ENCODE data around the gene MYBPHL.
A peak's percentile ranks its signal among the peaks of the same experiment; 100 is the strongest.

MYBPHL gene

DNA sequence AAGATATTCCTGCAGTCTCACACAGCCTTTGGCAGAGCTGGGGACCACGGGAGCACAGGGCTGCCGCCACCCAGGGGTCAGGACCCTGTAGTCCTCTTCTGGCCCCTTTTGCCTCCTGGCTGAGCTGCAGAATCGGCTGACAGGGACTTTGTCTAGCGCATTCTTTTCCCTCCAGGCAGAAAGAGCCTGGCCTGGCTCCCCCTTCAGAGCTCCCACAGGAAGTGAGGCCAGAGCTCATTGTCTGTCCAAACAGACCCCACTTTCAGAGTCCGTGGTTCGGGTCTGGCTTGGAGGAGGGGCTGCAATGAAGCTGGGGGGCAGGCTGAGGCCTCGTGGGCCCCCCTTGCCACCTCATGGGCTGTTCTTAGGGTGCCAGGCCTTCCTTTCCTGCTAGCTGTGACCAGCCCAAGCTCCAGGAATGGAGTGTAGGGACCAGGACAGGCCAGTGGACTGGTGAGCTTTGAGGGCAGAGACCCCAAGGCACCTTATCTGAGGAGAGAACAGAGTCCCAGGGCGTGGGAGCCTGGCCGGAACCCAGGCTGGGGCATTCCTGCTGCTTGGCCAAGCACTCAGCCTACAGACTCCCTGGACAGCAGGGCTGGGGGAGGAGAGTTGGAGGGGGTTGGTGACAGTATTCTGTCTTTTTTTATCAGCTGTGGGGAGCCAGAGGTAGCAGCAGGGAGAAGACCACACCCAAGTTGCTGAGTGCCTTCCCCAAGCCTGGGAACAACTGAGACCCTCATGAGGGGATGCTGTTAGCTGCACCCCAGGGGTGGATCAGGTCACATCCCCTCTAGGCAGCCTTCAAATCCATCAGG lies 52.8 kb downstream of the MYBPHL start:
- no peak for DNase-seq (ENCODE audit: low read depth in 3 of 3, low spot score in 1 of 3)

DNA sequence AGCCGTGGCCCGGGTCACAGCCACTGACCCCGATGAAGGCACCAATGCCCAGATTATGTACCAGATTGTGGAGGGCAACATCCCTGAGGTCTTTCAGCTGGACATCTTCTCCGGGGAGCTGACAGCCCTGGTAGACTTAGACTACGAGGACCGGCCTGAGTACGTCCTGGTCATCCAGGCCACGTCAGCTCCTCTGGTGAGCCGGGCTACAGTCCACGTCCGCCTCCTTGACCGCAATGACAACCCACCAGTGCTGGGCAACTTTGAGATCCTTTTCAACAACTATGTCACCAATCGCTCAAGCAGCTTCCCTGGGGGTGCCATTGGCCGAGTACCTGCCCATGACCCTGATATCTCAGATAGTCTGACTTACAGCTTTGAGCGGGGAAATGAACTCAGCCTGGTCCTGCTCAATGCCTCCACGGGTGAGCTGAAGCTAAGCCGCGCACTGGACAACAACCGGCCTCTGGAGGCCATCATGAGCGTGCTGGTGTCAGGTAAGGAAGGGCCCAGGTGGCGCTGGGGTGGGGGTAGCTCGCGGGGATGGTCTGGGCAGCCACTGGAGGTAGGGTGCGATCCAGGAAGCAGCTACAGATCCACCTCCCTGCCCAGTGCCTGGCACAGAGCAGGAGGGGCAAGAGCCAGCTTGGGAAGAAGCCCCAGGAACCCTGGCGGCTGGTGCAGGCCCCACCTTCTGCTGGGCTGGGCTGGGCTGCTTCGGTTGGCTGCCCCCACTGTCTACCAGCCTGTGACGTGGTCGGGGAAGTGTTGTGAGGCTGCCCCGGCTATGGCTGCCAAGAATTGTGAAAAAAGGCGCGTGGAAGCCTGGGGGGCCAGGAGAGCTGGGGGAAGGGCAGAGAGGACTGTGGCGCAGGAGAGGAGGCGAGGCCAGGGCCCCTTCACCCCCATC lies 53.7 kb downstream of the MYBPHL start:
- DNase-seq (ENCODE audit: low read depth in 3 of 3, low spot score in 1 of 3), result no peak

- DNase-seq (ENCODE audit: low read depth in 3 of 3, low spot score in 1 of 3), result no peak
Observed at GRCh38 chr1:109252167-109252892, 54.5 kb downstream of the MYBPHL start.

DNA sequence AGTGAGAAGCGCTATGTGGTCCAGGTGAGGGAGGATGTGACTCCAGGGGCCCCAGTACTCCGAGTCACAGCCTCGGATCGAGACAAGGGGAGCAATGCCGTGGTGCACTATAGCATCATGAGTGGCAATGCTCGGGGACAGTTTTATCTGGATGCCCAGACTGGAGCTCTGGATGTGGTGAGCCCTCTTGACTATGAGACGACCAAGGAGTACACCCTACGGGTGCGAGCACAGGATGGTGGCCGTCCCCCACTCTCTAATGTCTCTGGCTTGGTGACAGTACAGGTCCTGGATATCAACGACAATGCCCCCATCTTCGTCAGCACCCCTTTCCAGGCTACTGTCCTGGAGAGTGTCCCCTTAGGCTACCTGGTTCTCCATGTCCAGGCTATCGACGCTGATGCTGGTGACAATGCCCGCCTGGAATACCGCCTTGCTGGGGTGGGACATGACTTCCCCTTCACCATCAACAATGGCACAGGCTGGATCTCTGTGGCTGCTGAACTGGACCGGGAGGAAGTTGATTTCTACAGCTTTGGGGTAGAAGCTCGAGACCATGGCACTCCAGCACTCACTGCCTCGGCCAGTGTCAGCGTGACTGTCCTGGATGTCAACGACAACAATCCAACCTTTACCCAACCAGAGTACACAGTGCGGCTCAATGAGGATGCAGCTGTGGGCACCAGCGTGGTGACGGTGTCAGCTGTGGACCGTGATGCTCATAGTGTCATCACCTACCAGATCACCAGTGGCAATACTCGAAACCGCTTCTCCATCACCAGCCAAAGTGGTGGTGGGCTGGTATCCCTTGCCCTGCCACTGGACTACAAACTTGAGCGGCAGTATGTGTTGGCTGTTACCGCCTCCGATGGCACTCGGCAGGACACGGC lies 55.3 kb downstream of the MYBPHL start:
- no peak for DNase-seq (ENCODE audit: low read depth in 3 of 3, low spot score in 1 of 3)

DNA sequence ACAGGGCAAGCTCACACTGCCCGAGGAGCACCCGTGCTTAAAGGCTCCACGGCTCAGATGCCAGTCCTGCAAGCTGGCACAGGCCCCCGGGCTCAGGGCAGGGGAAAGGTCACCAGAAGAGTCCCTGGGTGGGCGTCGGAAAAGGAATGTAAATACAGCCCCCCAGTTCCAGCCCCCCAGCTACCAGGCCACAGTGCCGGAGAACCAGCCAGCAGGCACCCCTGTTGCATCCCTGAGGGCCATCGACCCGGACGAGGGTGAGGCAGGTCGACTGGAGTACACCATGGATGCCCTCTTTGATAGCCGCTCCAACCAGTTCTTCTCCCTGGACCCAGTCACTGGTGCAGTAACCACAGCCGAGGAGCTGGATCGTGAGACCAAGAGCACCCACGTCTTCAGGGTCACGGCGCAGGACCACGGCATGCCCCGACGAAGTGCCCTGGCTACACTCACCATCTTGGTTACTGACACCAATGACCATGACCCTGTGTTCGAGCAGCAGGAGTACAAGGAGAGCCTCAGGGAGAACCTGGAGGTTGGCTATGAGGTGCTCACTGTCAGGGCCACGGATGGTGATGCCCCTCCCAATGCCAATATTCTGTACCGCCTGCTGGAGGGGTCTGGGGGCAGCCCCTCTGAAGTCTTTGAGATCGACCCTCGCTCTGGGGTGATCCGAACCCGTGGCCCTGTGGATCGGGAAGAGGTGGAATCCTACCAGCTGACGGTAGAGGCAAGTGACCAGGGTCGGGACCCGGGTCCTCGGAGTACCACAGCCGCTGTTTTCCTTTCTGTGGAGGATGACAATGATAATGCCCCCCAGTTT lies 56.1 kb downstream of the MYBPHL start:
- DNase-seq (ENCODE audit: low read depth in 3 of 3, low spot score in 1 of 3), result no peak

DNA sequence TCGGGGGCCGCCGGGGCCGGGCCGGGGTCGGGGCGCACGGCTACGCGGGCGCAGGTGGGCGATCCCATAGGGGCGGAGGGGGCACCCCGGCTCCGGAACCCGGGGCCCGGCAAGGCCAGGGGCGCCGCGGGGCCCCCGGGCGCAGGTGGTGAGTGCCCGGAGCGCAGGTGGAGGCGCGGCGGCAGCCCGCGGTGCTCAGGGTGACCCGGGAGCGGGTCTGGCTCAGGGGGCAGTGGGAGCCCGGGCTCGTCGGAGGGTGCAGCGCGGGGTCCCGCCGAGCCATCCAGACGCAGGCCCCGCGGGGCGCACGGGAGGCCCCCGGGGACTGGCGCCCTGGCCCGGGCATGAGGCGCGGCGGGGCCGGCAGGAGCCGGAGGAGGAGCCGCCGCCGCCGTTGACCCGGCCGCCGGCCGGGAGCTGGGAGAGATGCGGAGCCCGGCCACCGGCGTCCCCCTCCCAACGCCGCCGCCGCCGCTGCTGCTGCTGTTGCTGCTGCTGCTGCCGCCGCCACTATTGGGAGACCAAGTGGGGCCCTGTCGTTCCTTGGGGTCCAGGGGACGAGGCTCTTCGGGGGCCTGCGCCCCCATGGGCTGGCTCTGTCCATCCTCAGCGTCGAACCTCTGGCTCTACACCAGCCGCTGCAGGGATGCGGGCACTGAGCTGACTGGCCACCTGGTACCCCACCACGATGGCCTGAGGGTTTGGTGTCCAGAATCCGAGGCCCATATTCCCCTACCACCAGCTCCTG lies 57.0 kb downstream of the MYBPHL start:
- DNase-seq (ENCODE audit: low read depth in 3 of 3, low spot score in 1 of 3), result no peak

DNA sequence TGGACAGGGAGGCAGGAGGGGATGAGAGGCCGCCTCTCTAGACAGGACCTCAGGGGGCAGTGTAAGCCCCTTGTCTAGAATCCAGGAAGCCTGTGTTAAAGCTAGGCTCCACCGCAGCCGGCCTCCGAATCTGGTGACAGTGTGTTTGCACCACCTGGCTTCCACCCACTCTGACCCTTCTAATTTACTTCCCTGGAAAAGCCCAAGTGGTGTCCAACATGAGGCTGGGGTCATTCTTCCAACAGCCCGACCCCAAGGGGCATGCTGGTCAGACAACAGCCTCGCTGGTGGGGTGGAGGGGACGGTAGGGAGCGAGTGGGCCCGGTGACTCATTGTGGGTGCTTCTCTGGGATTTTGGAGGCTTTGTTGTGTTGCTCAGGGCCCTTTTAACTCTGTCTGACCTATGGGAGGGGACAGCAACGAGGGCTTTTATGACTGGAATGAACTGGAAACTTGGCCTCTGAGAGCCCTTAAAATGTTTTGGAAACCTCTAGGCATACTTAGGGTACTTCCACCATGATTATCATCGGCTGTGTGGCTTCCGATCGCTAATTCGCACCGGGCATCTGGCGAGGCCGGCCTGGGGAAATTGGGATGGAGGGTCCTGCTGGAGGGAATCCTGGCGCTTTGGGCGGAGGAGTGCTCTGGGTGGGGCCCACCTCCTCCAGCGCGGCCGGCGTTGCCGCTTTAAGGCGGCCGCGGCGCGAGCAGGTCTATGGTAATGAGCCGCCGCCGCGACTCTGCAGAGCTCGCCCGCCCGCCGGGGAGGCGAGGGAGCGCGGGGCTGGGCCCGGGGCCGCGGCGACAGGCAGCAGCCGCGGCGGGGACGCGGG lies 57.8 kb downstream of the MYBPHL start, which contains the start of gene CELSR2:
TSS of gene CELSR2 (plus strand) at position 743 of the 833 bp plus-strand sequence. CDS start 541 bp downstream, outside the sequence.
- peak in 1 of 3 donors; percentile 39 for DNase-seq (ENCODE audit: low read depth in 3 of 3, low spot score in 1 of 3)

DNA sequence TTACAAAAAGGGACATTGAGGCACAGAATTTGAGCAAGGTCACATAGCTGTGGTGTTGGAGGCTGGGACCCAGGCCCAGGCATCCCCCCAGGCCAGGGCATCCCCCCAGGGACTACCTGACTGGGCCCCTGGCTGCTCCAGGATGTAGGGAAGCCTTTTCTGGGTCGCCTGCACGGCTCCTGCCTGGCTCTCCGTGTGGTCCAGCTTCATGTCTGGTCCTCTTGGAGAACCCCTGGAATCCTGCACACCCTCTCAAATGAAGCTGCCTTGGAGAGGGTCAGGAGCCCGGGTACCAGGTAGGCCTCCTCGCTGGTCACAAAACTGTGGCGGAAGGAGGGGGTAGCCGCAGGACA lies 58.4 kb downstream of the MYBPHL start:
- no peak for DNase-seq (ENCODE audit: low read depth in 3 of 3, low spot score in 1 of 3)

DNA sequence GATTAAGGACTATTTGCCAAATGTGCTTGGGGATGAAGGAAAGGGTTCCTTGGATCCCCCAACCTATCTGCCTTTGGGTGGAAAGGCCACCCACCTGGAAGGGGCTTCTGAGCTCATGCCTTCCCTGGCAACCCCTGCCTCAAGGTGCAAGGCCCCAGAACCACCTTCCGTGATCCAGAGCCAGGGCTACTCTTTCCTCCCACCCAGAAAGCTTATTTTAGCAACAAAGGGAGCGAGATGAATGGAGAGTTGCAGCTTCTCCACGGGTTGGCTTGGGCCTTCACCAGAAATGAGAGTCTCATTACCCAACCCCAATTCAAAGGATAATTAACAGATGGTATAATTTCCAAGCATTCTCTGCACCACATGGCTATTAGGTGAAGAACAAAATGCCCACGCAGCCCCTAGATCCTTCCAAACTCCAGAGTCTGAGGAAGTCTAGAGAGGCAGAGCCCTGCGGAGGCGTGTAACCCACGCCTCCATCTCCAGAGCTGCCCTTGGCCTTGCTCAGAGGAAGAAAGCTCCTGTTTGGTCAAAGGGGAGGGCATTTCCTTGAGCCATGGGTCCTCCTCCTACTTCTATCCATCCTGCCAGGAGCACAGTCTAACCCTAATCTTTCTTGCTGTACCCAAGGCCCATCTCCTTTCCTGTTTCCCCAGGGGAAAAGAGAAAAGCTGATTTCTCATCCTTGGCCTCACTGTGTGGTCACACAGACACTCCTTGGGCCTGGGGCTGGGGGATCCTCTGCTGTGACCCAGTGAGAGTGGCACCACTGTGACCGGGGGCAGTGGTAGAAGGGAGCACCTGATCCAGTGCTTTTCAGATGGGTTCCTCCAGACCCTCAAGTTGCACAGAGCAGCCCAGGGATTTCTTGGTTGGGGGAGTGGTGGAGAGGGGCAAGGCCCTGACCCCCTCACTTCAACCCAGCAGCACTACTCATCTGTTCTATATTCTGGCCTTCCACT lies 59.1 kb downstream of the MYBPHL start:
- DNase-seq (ENCODE audit: low read depth in 3 of 3, low spot score in 1 of 3), result no peak

DNA sequence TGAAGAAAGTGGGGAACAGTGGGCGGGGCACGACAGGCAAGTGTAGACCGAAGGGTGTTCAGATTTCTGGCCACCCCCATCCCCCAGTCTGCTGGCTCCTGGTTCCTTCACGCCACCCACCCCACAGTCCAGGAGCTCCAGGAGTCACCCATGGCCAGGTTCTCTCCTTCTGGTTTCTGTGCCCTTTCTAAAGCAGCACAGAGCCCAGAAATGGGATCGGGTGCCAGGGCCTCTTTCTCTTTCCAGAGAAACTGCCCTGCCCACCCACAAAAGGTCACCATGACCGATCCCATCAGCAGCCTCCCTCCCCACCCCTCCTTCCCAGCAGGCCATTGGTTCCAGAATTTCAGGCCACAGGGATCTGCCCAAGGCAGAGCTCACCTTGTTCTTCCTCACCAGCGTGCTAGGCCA lies 60.7 kb downstream of the MYBPHL start:
- DNase-seq (ENCODE audit: low read depth in 3 of 3, low spot score in 1 of 3), result no peak

- no peak for DNase-seq (ENCODE audit: low read depth in 3 of 3, low spot score in 1 of 3)
Observed at GRCh38 chr1:109243860-109244552, 62.8 kb downstream of the MYBPHL start.

DNA sequence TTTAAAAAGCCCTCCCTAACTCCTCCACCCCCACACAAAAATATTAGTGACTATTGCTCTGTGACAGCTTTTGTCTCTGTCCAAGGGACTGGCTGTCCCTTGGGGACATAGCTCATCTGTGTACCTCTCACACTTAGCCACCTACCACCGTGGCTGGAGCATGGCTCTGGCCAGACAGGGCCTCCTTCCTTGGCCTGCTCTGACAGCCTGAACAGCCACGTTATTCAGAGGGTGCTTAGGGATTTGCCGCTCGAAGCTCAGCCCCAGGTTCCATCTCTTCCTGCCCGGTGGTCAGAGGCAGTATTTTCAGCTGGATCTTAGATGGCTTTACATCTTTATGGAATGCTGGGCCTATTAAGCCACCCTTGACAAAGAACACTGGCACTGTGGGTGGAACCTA lies 63.6 kb downstream of the MYBPHL start:
- no peak for DNase-seq (ENCODE audit: low read depth in 3 of 3, low spot score in 1 of 3)

DNA sequence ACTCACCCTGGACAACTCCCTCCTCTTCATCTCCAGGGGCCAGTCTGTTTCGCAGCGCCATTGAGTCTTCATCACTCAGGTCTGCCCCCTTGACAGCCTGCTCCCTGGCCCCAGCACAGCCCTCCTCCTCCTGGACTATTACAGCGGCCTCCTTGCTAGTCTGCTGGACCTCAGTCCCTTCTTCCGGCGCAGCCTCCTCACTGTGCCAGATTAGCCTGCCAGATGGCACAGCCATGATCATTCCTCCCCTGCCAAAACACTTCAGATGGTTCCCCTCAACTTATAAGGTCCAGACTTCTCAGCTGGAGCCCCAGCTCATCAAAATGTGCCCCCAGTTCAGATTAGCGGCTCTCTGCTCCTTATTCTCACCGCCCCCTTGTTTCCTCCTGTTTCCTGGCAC lies 64.4 kb downstream of the MYBPHL start:
- DNase-seq (ENCODE audit: low read depth in 3 of 3, low spot score in 1 of 3), result no peak

All from stimulated activated CD4-positive, alpha-beta T cell treated with anti-CD3 and anti-CD28 coated beads, TNF-alpha, amount 100 ng/mL, for 1 hour (primary cell).